HepG2 (cell line): ENCODE results near the gene SAMSN1. TPM values are rescaled to one million over a fixed set of nuclear protein-coding genes. Genes with fewer than 3 reads are reported as not detected.

Experiments
- ATAC-seq: fragments of 200-7000 bp; cut with Tn5 transposase; 3 replicates; pipeline ENCODE4 v1.9.1; 2020; ENCODE audit warnings: mild to moderate bottlenecking, moderate library complexity
- BruUV-seq: library from RNA; stranded (reverse); fragments of 400-500 nt; replicated peaks from 2 replicates; lab custom pipeline; 2021; lab: Mats Ljungman, UMichigan
- CTCF ChIA-PET: fragments of 300-600 bp; formaldehyde crosslinking; extraction: SDS; loops from one replicate; lab custom pipeline; 2021; ENCODE audit warnings: low total read pairs, inconsistent platforms, low intra/inter-chr PET ratio; lab: Yijun Ruan, JAX
- POLR2A ChIA-PET: fragments of 350-600 bp; sonication (Branson Sonifier 250); formaldehyde crosslinking; loops from one replicate; lab custom pipeline; 2020; ENCODE audit warnings: antibody characterized with exemption, inconsistent platforms; lab: Yijun Ruan, JAX
- DNase-seq: peaks from one replicate; pipeline ENCODE4 v3.0.0-alpha.2; 2015; ENCODE audit warnings: low spot score
- FAIRE-seq: peaks from 3 replicates; lab custom pipeline; 2011; peaks lifted over from hg19 to GRCh38; lab: Jason Lieb, UNC
- H2AFZ ChIP-seq: one replicate; pipeline ENCODE4 v1.6.1; 2011; ENCODE audit warnings: low read length, inconsistent platforms
- H3K27ac ChIP-seq: fragments of 300-600 bp; 3 replicates; pipeline ENCODE4 v1.8.0; 2011; ENCODE audit warnings: mixed run types, mild to moderate bottlenecking, mixed read lengths, low read length, inconsistent platforms; ENCODE audit not compliant: insufficient read depth; ENCODE audit errors: extremely low read length
- H3K27me3 ChIP-seq, 2 experiments: fragments of 200-600 bp in 1 of 2; 2 replicates in 1 of 2; 3 replicates in 1 of 2; pipeline versions ENCODE4 v1.6.0 to v1.8.0; 2011; ENCODE audit warnings: low read length in 2 of 2, mild to moderate bottlenecking in 2 of 2, moderate library complexity in 2 of 2, inconsistent platforms in 1 of 2; ENCODE audit not compliant: insufficient read depth in 2 of 2, control insufficient read depth in 1 of 2
- H3K36me3 ChIP-seq, 2 experiments: fragments of 200-600 bp in 1 of 2; replicated peaks in 1 of 2; 2 replicates in 1 of 2; 3 replicates in 1 of 2; pipeline versions ENCODE4 v1.5.1 to v1.8.0; 2011; ENCODE audit warnings: low read length in 2 of 2, inconsistent platforms in 1 of 2; ENCODE audit not compliant: insufficient read depth in 2 of 2, control insufficient read depth in 1 of 2
- H3K4me1 ChIP-seq: 2 replicates; pipeline ENCODE4 v1.5.1; 2012; ENCODE audit warnings: low read length, inconsistent platforms; ENCODE audit not compliant: insufficient read depth
- H3K4me2 ChIP-seq: 2 replicates; pipeline ENCODE4 v1.6.0; 2011; ENCODE audit warnings: low read depth, low read length, inconsistent platforms
- H3K4me3 ChIP-seq, 3 experiments: fragments of 200-600 bp in 1 of 3; sonication (generic), shearing (Covaris generic) in 1 of 3; replicated peaks in 1 of 3; 2 replicates each; pipeline ENCODE4 v1.5.1; 2011 to 2016; ENCODE audit warnings: low read length in 3 of 3, inconsistent platforms in 2 of 3, low read depth in 2 of 3, mild to moderate bottlenecking in 2 of 3, control low read depth in 1 of 3, mixed read lengths in 1 of 3; ENCODE audit not compliant: insufficient read depth in 1 of 3
- H3K79me2 ChIP-seq: one replicate; pipeline ENCODE4 v1.6.1; 2011; ENCODE audit warnings: low read length, inconsistent platforms; ENCODE audit not compliant: insufficient read depth
- H3K9ac ChIP-seq: 2 replicates; pipeline ENCODE4 v1.6.0; 2011; ENCODE audit warnings: mild to moderate bottlenecking, low read depth, low read length, inconsistent platforms; ENCODE audit not compliant: insufficient read depth
- H3K9me3 ChIP-seq: 2 replicates; pipeline ENCODE4 v1.5.1; 2012; ENCODE audit warnings: mild to moderate bottlenecking, low read length
- H4K20me1 ChIP-seq: 2 replicates; pipeline ENCODE4 v1.6.0; 2011; ENCODE audit warnings: inconsistent platforms, mild to moderate bottlenecking, low read length, moderate library complexity; ENCODE audit not compliant: insufficient read depth
- ADNP ChIP-seq: sonication (generic); formaldehyde crosslinking; IDR thresholded peaks from 2 replicates; pipeline ENCODE4 v1.4.0; 2020; ENCODE audit warnings: missing genetic modification reagents
- DBP ChIP-seq: sonication (generic); formaldehyde crosslinking; IDR thresholded peaks from 2 replicates; pipeline ENCODE4 v1.4.0; 2020; ENCODE audit warnings: missing genetic modification reagents; ENCODE audit errors: not compliant biosample characterization
- HNRNPL ChIP-seq: fragments of 200-400 bp; formaldehyde crosslinking; IDR thresholded peaks from 2 replicates; pipeline ENCODE4 v1.6.1; 2017; ENCODE audit warnings: mild to moderate bottlenecking, low read depth, low read length
- HNRNPUL1 ChIP-seq: fragments of 200-400 bp; formaldehyde crosslinking; IDR thresholded peaks from 2 replicates; pipeline ENCODE4 v1.6.1; 2017; ENCODE audit warnings: low read depth, mild to moderate bottlenecking, low read length, moderate library complexity
- IKZF1 ChIP-seq: fragments of 450-650 bp; IDR thresholded peaks from 2 replicates; pipeline ENCODE4 v1.7.1; 2016
- MXD4 ChIP-seq: IDR thresholded peaks from 2 replicates; pipeline ENCODE4 v1.6.1; 2016; ENCODE audit warnings: mild to moderate bottlenecking, missing biosample characterization, missing genetic modification reagents
- RXRA ChIP-seq: sonication (generic); formaldehyde crosslinking; IDR thresholded peaks from 2 replicates; pipeline ENCODE4 v1.5.1; 2020; ENCODE audit warnings: missing genetic modification reagents
- SRSF1 ChIP-seq: fragments of 200-400 bp; formaldehyde crosslinking; optimal IDR thresholded peaks from 2 replicates; pipeline ENCODE3; 2017; ENCODE audit warnings: mild to moderate bottlenecking, low read depth, low read length, moderate library complexity
- SRSF9 ChIP-seq: fragments of 200-400 bp; formaldehyde crosslinking; IDR thresholded peaks from 2 replicates; pipeline ENCODE4 v1.6.1; 2018; ENCODE audit warnings: borderline replicate concordance, mild to moderate bottlenecking, low read depth, low read length; ENCODE audit not compliant: insufficient read depth, poor library complexity, severe bottlenecking
- ZBTB20 ChIP-seq: sonication (generic); formaldehyde crosslinking; IDR thresholded peaks from 2 replicates; pipeline ENCODE4 v1.8.1; 2023; ENCODE audit warnings: missing genetic modification reagents, low read depth, mild to moderate bottlenecking, borderline replicate concordance
- ZBTB7B ChIP-seq: sonication (generic); formaldehyde crosslinking; IDR thresholded peaks from 2 replicates; pipeline ENCODE4 v1.4.0; 2020; ENCODE audit warnings: missing genetic modification reagents
- ZNF224 ChIP-seq: sonication (generic); formaldehyde crosslinking; IDR thresholded peaks from 2 replicates; pipeline ENCODE4 v1.5.0; 2020; ENCODE audit warnings: mild to moderate bottlenecking, missing genetic modification reagents
- ZNF367 ChIP-seq: sonication (generic); formaldehyde crosslinking; IDR thresholded peaks from 2 replicates; pipeline ENCODE4 v1.4.0; 2020; ENCODE audit warnings: missing genetic modification reagents, borderline replicate concordance
- WGBS: methylation state at CpG from one replicate; pipeline ENCODE4 v1.1.6; 2017; ENCODE audit warnings: low lambda C conversion rate; 5-methylcytosine and 5-hydroxymethylcytosine counted together
- in situ Hi-C: cut with HindIII; loops from 2 replicates; pipeline ENCODE4 v1.10.0; 2017; ENCODE audit warnings: low pct_unique_long_range_greater_than_20kb; ENCODE audit not compliant: extremely low pct_ligation_motif_present
- intact Hi-C: fragments of 100-400 bp; cut with micrococcal nuclease; formaldehyde crosslinking; loops from one replicate; pipeline ENCODE4 v1.10.0; 2022; ENCODE audit not compliant: unreplicated experiment
- polyA plus RNA-seq, 8 experiments: library from polyadenylated mRNA; depleted of rRNA in 3 of 8; stranded (reverse) in 7 of 8; unstranded in 1 of 8; fragments of >200 nt; fragmentation: Illumina TruSeq in 4 of 8; extraction: Trizol in 4 of 8; gene quantifications; 2 replicates each; pipeline versions ENCODE4 v1.2.1 to v1.2.3, GENCODE V29; 2011 to 2016; ENCODE audit warnings: low read depth in 4 of 8, missing spikeins in 1 of 8, mixed read lengths in 1 of 8; ENCODE audit not compliant: insufficient read depth in 1 of 8
- total RNA-seq, 5 experiments: library from RNA; depleted of rRNA; stranded (reverse); fragments of >200 nt; fragmentation: Illumina TruSeq; extraction: Trizol; gene quantifications; 2 replicates each; pipeline ENCODE4 v1.2.3, GENCODE V29; 2016; ENCODE audit warnings: low read depth in 1 of 5
- TF ChIP-seq, protein P1 (sequence below): sonication (generic); formaldehyde crosslinking; conservative IDR thresholded peaks from 2 replicates; pipeline ENCODE4 v1.5.0; 2020; ENCODE audit warnings: missing genetic modification reagents

Gene SAMSN1
- total and polyA plus RNA-seq, 2 of the 13 experiments (the other 11 are each of a cell fraction or from before 2014, with no cell fraction given): 0.09 TPM; not detected in 1

- TF ChIP-seq SRSF9 (no peak), DBP (CRISPR knock-in tag) (no peak), ZBTB7B (CRISPR knock-in tag) (no peak)
Observed at GRCh38 chr21:14520535-14520934, 25.6 kb downstream of the SAMSN1 start (continued).

DNA sequence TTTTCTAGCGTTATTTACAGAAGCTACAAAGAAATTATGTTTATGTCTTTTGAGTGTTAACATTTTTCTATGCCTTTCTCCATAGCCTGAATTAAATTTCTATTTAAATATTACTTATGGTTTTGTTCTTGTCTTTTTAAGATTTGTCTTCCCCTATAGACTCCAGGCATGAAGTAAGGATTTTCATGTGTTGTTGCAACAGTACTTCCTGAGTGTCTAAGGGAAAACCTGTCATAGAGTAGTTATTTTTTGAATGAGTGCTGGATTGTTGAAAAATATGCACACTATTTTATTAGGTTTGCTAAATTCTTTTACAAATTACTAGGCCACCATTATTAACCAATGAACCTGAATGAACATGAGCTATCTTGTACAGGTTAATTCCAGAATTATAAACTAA, 27.1 kb downstream of the SAMSN1 start:
- DNase-seq (no peak), FAIRE-seq (no peak), ATAC-seq (no peak)
- CTCF ChIA-PET: no interaction called here
- Histone ChIP-seq H4K20me1 (no peaks in the 10 kb centered on the region), H3K36me3 (no peaks in the 10 kb centered on the region), H3K4me3 (no peak overlapping the region), H2AFZ (no peak overlapping the region), H3K4me1 (no peaks in the 10 kb centered on the region), H3K27ac (no peak overlapping the region), H3K79me2 (no peaks in the 10 kb centered on the region), H3K27me3 (no peaks in the 10 kb centered on the region), H3K9me3 (no peaks in the 10 kb centered on the region), H3K9ac (no peak overlapping the region), H3K4me2 (no peak overlapping the region)
- TF ChIP-seq ZBTB20 (CRISPR knock-in tag): no peak
- no peak for TF ChIP-seq RXRA
- POLR2A ChIA-PET: no interaction called here
- in situ Hi-C loops (no loop called here), intact Hi-C loops (no loop called here)
- no TSS peak for BruUV-seq
- 0% methylated on average over 1 of the region's 1 CpG for WGBS

DNA sequence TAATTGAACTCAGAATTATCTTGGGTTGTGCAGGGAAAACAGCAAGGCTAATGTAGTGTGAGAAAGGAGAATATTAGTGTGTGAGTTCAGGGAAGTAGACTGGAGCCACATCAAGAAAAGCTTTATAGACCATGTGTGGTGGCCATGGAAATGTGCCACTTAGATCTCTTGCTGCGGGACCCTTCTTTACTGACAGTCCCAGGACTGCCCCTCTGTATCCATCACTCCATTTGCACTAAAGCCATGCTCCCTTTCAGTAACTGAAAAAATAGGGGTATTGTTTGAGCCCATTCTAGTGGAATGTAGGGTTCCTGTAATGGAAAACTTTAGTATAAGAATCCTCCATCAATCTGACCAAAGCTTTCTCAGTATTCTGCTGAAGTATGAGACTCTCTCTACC, 32.3 kb downstream of the SAMSN1 start:
- POLR2A ChIA-PET: no interaction called here
- intact Hi-C loops: no loop called here

More for the DNA sequence above, 32.3 kb downstream of the SAMSN1 start:
- no peak overlapping the region for H3K4me2 ChIP-seq
- H3K27me3 ChIP-seq: no peaks in the 10 kb centered on the region
- no peaks in the 10 kb centered on the region for H3K9me3 ChIP-seq
- no peak overlapping the region for H3K27ac ChIP-seq
- H3K79me2 ChIP-seq: no peaks in the 10 kb centered on the region
- no peak for TF ChIP-seq ZNF367
- TF ChIP-seq HNRNPUL1: no peak
- TF ChIP-seq, protein P1, sequence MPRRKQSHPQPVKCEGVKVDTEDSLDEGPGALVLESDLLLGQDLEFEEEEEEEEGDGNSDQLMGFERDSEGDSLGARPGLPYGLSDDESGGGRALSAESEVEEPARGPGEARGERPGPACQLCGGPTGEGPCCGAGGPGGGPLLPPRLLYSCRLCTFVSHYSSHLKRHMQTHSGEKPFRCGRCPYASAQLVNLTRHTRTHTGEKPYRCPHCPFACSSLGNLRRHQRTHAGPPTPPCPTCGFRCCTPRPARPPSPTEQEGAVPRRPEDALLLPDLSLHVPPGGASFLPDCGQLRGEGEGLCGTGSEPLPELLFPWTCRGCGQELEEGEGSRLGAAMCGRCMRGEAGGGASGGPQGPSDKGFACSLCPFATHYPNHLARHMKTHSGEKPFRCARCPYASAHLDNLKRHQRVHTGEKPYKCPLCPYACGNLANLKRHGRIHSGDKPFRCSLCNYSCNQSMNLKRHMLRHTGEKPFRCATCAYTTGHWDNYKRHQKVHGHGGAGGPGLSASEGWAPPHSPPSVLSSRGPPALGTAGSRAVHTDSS: no peak
- TF ChIP-seq ZNF224 (CRISPR knock-in tag): no peak
- no peak for TF ChIP-seq SRSF1
- TF ChIP-seq ADNP (CRISPR knock-in tag): no peak
- no peak for TF ChIP-seq MXD4
- no peak for TF ChIP-seq IKZF1
- TF ChIP-seq HNRNPL: no peak
- in situ Hi-C loops: no loop called here
- WGBS: 50% methylated on average over 1 of the region's 1 CpG
- CTCF ChIA-PET: no interaction called here
- H3K36me3 ChIP-seq: no peaks in the 10 kb centered on the region
- no peaks in the 10 kb centered on the region for H3K4me1 ChIP-seq
- no peak overlapping the region for H2AFZ ChIP-seq
- DNase-seq (no peak), ATAC-seq (no peak), FAIRE-seq (no peak)
- H3K4me3 ChIP-seq: no peak overlapping the region
- H4K20me1 ChIP-seq: no peaks in the 10 kb centered on the region
- BruUV-seq: no TSS peak
- no peak overlapping the region for H3K9ac ChIP-seq
